Muscle of leg (tissue), 11 donors: ENCODE measurements around the gene GAMT. TPM values are rescaled to one million over a fixed set of nuclear protein-coding genes. Genes with fewer than 3 reads are reported as not detected.

Experiments used
- DNase-seq: peaks from one replicate; pipeline ENCODE4 v3.0.0; 2013
- H3K27ac ChIP-seq: one replicate; pipeline ENCODE4 v1.5.1; 2013; ENCODE audit warnings: mild to moderate bottlenecking, low read length, control low read depth
- H3K27me3 ChIP-seq: one replicate; pipeline ENCODE4 v1.6.1; 2013; ENCODE audit warnings: low read length; ENCODE audit not compliant: control insufficient read depth, insufficient read depth
- H3K36me3 ChIP-seq: one replicate; pipeline ENCODE4 v1.6.1; 2013; ENCODE audit warnings: low read length; ENCODE audit not compliant: control insufficient read depth, insufficient read depth
- H3K4me1 ChIP-seq: one replicate; pipeline ENCODE4 v1.6.1; 2013; ENCODE audit warnings: low read length; ENCODE audit not compliant: control insufficient read depth, insufficient read depth
- H3K4me3 ChIP-seq: one replicate; pipeline ENCODE4 v1.5.1; 2013; ENCODE audit warnings: low read length, control low read depth
- H3K9me3 ChIP-seq: replicated peaks from 2 replicates; pipeline ENCODE4 v1.6.1; 2013; ENCODE audit warnings: low read depth, low read length; ENCODE audit not compliant: control insufficient read depth
- WGBS: methylation state at CpG from one replicate; pipeline ENCODE4 v1.1.5; 2013; ENCODE audit warnings: missing lambda C conversion rate; ENCODE audit not compliant: insufficient coverage; 5-methylcytosine and 5-hydroxymethylcytosine counted together
- polyA plus RNA-seq, 8 donors: library from polyadenylated mRNA; unstranded; fragments of 120-200 nt; gene quantifications; one replicate each; pipeline versions ENCODE4 v1.2.1 to v1.2.3, GENCODE V29; 2013; ENCODE audit warnings: inconsistent platforms in 1 of 8, low replicate concordance in 1 of 8; ENCODE audit not compliant: insufficient read length in 8 of 8, insufficient read depth in 1 of 8
- total RNA-seq: library from RNA; stranded (reverse); fragments of 120-200 nt; gene quantifications from one replicate; pipeline ENCODE4 v1.2.4, GENCODE V29; 2013

Gene GAMT
- total and polyA plus RNA-seq, 9 donors, result 115 to 232 (median 199) TPM

DNA sequence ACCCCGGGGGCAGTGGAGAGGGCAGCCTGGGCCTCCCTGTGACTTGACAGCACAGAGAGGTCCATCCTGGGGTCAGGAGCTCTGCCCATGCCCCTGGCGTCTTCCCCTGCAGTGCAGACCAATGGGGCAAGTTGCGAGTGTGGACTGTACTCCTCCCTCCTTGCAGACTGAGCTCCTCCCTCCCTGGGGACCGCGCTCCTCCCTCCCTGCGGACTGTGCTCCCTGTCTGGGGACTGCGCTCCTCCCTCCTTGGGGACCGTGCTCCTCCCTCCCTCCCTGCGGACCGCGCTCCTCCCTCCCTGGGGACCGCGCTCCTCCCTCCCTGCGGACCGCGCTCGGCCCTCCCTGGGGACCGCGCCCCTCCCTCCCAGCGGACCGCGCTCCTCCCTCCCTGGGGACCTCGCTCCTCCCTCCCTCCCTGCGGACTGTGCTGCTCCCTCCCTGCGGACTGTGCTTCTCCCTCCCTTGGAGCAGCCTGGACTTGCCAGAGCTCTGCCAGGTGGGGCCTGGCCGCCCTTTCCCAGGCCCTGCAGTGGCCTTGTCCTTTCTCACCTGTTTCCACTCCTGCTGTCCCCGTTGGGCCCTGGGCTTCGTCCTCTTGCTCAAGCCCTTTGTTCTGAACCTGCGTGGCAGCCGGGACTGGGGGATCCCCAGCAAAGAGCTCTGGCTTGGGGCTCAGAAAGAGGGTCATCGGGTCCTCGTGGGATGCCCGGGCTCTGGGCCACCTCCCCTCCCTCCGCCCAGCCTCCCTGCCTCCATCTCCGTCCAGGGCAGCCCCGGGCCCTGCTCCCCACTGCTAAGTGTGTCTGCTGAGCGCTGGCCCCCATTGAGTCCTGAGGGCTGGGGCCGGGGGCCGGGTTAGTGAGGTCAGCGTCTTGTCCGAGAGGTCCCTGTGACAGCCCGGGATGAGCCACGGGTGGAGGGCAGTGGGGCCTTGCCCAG is 6.8 kb downstream of the GAMT start:
- no peaks in the 10 kb centered on the region for H3K27me3 ChIP-seq
- 51% methylated on average over 43 of the region's 43 CpGs for WGBS
- peaks cover 14% of the 10 kb centered on the region for H3K4me1 ChIP-seq
- no peaks in the 10 kb centered on the region for H3K9me3 ChIP-seq
- H3K36me3 ChIP-seq, result peaks cover 59% of the 10 kb centered on the region
- no peak overlapping the region for H3K4me3 ChIP-seq
- no peak for DNase-seq
- H3K27ac ChIP-seq, result no peak overlapping the region

DNA sequence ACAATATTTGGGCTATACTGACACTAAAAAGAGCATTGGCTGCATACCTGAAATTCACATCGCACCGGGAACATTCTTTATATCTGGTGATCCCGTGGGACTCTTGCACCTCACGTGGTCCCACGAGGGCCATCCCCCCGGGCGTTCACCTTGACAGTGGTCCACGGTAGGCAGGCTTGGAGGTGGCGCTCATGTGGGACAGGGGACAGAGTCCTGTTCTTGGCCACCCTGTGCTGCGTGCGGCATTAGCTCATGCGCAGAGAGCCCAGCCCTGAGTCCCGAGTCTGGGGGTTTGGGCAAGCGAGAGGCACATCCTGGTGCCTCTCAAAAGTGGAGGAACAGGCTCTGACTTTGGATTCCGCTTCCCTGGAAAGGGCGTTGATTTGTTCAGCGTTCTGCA is 7.5 kb downstream of the GAMT start:
- WGBS, result 77% methylated on average over 16 of the region's 17 CpGs
- DNase-seq, result no peak
- Histone ChIP-seq H3K9me3 (no peaks in the 10 kb centered on the region), H3K27ac (no peak overlapping the region), H3K27me3 (no peaks in the 10 kb centered on the region), H3K36me3 (peaks cover 62% of the 10 kb centered on the region), H3K4me3 (no peak overlapping the region), H3K4me1 (peaks cover 14% of the 10 kb centered on the region)

DNA sequence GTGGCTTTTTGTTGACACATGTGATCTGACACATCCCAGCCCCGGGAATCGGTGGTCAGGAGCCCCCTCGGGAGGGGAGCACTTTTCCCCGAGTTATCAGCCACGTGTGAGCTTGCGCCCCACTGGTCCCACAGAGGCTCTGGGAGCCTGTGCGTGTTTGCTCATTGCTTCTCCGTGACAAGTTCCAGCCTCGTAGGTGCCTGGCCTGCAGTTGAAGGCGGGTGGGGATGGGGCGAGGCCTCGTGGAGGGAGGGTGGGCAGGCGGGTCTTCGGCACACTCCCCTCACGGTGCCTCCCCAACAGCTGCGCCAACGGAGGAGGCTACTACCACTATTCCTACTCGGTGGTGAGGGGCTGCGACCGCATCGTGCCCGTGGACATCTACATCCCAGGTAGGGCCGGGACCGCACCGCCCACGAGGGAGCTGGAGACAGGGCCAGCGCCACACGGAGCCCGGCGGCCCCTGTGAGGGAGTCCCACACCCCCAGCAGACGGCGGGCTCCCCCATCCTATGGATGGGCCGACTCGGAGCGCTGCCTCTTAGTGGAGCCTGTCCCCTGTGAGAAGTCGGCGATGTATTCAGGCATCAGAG is 8.3 kb downstream of the GAMT start:
- H3K4me1 ChIP-seq, result peaks cover 14% of the 10 kb centered on the region
- no peaks in the 10 kb centered on the region for H3K27me3 ChIP-seq
- peaks cover 62% of the 10 kb centered on the region for H3K36me3 ChIP-seq
- H3K27ac ChIP-seq, result no peak overlapping the region
- no peaks in the 10 kb centered on the region for H3K9me3 ChIP-seq
- WGBS, result 91% methylated on average over 31 of the region's 37 CpGs
- DNase-seq, result no peak
- no peak overlapping the region for H3K4me3 ChIP-seq

DNA sequence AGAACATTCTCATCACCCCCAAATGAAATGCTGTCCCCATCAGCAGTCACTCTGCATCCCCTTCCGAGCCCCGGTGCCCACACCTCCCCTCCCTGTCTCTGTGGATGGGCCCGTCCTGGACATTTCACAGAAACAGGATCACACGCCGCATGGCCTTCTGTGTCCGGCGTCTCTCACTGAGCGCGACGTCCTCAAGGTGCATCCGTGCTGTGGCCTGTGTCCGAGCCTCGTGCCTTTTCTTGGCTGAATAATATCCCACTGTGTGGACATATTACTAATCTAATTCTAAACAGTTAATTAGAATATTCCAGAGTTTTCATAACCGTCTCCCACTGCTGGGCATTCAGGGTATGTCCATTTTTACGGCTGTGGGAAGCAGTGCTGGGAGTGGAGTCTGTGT is 8.9 kb downstream of the GAMT start:
- H3K9me3 ChIP-seq, result no peaks in the 10 kb centered on the region
- H3K4me1 ChIP-seq, result peaks cover 14% of the 10 kb centered on the region
- no peaks in the 10 kb centered on the region for H3K27me3 ChIP-seq
- H3K36me3 ChIP-seq, result peaks cover 65% of the 10 kb centered on the region
- H3K27ac ChIP-seq, result no peak overlapping the region
- WGBS, result 92% methylated on average over 11 of the region's 15 CpGs
- DNase-seq, result no peak
- H3K4me3 ChIP-seq, result no peak overlapping the region

DNA sequence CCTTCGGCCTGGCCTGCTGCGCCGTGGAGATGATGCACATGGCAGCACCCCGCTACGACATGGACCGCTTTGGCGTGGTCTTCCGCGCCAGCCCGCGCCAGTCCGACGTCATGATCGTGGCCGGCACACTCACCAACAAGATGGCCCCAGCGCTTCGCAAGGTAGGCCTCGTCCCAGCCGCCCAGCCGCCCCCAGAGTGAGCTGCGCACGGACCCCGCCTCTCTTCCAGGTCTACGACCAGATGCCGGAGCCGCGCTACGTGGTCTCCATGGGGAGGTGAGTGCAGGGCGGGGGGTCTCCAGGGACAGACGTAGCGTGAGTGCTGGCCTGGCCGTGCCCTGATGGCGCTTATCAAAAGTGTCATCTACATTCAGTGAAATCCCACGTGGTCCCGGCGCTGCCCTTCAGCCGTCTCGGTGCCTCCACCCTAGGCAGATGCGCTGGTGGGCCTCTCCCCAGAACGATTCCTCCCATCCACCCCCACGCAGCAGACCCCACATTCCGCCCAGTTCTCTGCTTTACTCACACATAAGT is 10.4 kb downstream of the GAMT start:
- WGBS, result 92% methylated on average over 39 of the region's 42 CpGs
- Histone ChIP-seq H3K4me1 (peaks cover 5% of the 10 kb centered on the region), H3K36me3 (peaks cover 69% of the 10 kb centered on the region)

DNA sequence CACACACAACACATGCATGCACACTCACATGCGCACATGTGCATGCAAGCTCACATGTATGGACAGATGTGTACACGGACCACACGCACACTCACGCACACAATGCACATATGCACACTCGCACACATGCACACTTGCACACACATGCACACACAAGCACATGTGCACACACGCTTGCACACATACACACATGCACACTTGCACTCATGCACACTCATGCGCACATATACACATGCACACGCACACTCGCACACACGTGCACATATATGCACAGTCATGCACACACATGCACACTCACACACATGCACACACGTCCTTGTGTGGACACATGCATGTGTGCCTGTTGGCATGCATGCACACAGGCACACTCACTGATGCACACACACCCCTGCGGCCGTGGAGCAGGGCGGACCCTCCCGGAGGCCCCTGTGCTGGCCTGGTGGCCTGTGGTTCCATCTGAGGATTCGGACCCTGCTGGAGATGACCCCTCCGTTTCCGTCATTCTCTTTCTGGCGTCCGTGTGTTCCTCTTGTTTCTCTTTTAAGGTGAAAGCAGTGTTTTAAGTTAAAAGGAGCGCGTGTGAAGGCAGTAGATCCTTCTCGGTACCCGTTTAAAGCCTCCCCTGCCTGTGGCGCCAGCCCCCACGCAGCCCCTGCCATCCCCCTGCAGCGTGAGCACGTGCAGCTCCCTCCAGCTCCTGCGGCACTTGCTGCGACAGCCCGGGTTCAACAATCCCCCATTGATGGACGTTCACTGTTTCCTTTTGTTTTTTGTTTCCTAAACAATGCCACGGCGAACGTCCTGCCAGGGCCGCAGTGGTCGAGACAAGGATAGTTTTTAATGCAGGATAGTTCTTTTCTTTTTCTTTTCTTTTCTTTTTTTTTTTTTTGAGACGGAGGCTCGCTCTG is 12.1 kb downstream of the GAMT start:
- H3K4me1 ChIP-seq, result peaks cover 7% of the 10 kb centered on the region

More for the DNA sequence above, 10.4 kb downstream of the GAMT start:
- DNase-seq, result no peak
- Histone ChIP-seq H3K27ac (no peak overlapping the region), H3K4me3 (no peak overlapping the region), H3K27me3 (no peaks in the 10 kb centered on the region), H3K9me3 (no peaks in the 10 kb centered on the region)

DNA sequence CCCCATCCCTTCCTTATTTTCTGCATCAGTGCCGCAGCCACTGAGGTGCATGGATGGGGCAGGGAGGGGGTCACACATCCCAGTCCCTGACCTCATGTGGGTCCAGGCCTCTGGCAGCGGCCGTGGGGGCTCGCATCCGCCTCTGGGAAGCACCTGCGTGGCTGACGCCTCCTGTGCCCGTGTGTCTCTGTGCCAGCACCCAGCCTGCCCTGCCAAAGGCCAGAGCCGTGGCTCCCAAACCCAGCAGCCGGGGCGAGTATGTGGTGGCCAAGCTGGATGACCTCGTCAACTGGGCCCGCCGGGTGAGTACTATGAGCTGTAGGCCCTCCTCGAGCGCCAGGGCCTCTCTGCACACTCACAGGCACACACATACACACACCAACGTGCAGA is 12.7 kb downstream of the GAMT start:
- H3K4me1 ChIP-seq, result peaks cover 8% of the 10 kb centered on the region
- 94% methylated on average over 15 of the region's 17 CpGs for WGBS
- H3K9me3 ChIP-seq, result no peaks in the 10 kb centered on the region
- peaks cover 66% of the 10 kb centered on the region for H3K36me3 ChIP-seq
- no peak overlapping the region for H3K4me3 ChIP-seq
- DNase-seq, result no peak
- no peaks in the 10 kb centered on the region for H3K27me3 ChIP-seq
- H3K27ac ChIP-seq, result no peak overlapping the region

More for the DNA sequence above, 12.1 kb downstream of the GAMT start:
- Histone ChIP-seq H3K9me3 (no peaks in the 10 kb centered on the region), H3K36me3 (peaks cover 72% of the 10 kb centered on the region), H3K27ac (no peak overlapping the region), H3K4me3 (no peak overlapping the region), H3K27me3 (no peaks in the 10 kb centered on the region)
- WGBS, result 94% methylated on average over 25 of the region's 39 CpGs
- no peak for DNase-seq

DNA sequence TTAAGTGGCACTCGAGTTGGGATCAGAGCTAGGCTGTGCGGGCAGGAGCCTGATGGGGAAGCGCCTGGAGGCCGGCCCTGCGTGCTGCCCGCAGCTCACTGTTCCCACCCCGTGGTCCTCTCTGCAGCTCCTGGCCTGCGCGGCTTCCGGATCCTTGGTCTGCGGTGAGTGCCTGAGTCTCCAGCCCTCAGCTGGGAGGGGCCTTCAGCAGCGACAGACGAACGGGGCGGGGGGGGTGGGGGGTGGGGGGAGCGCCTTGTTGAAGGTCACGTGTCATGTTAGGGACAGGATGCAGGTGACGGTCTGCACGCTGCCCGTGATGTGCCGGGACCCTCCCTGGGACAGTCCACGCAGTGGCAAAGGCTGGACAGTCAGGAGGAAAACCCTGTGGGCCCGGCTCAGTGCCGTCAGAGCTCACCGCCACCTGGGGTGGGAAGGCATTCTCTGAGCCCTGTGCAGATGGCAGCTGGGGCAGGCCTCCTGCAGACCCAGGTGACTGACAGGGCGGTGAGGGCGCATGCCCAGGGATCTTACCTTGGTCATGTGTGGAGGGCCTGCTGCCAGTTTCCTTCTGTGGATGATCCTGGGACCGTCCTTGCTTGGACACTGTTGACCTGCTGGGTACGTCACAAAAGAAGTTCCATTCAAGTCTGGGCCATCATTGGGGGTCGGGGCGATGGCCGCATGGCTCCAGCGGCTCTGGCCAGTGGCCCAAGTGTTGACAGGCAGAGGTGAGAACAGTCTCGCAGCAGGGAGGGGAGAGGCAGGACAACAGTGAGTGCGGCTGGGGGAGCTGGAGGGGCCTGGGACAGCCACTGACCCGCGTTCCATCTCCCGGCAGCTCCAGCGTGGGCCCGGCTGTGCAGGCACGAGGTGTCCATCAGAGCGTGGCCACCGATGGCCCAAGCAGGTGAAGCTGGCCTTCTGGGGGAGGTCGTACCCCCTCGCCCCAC is 13.4 kb downstream of the GAMT start:
- Histone ChIP-seq H3K36me3 (peaks cover 59% of the 10 kb centered on the region), H3K27me3 (no peaks in the 10 kb centered on the region), H3K9me3 (no peaks in the 10 kb centered on the region), H3K4me1 (peaks cover 8% of the 10 kb centered on the region), H3K27ac (no peak overlapping the region), H3K4me3 (no peak overlapping the region)
- 91% methylated on average over 28 of the region's 45 CpGs for WGBS
- DNase-seq, result no peak
